SK-N-SH treated with all-trans-retinoic acid at 6 μM for 48 hours (cell line): ENCODE measurements around the gene CREBBP.

Source experiments
- ATAC-seq: fragments of 200-7000 bp; cut with Tn5 transposase; 3 replicates; pipeline ENCODE4 v1.9.1; 2020; ENCODE audit warnings: mild to moderate bottlenecking, moderate library complexity
- ARNTL ChIP-seq: fragments of 450-650 bp; formaldehyde crosslinking; IDR thresholded peaks from 2 replicates; pipeline ENCODE4 v1.5.0; 2020; ENCODE audit warnings: low read depth, mild to moderate bottlenecking, moderate library complexity, borderline replicate concordance
- BACH2 ChIP-seq: fragments of 250-450 bp; sonication (Bioruptor Pico); IDR thresholded peaks from 2 replicates; pipeline ENCODE4 v1.9.0; 2021; ENCODE audit warnings: mild to moderate bottlenecking, borderline replicate concordance
- CREB5 ChIP-seq: fragments of 250-450 bp; sonication (Bioruptor Pico); IDR thresholded peaks from 2 replicates; pipeline ENCODE4 v1.5.1; 2020; ENCODE audit warnings: low read depth, mild to moderate bottlenecking, moderate library complexity
- CSDC2 ChIP-seq: fragments of 250-450 bp; sonication (Bioruptor Pico); IDR thresholded peaks from 2 replicates; pipeline ENCODE4 v1.5.0; 2020; ENCODE audit warnings: mild to moderate bottlenecking, moderate library complexity
- CSRNP3 ChIP-seq: fragments of 250-450 bp; sonication (Bioruptor Pico); IDR thresholded peaks from 2 replicates; pipeline ENCODE4 v1.5.1; 2021; ENCODE audit warnings: mild to moderate bottlenecking, moderate library complexity
- ESRRG ChIP-seq: fragments of 250-450 bp; sonication (Bioruptor Pico); IDR thresholded peaks from 2 replicates; pipeline ENCODE4 v1.6.1; 2021; ENCODE audit warnings: mild to moderate bottlenecking
- GLIS3 ChIP-seq: fragments of 250-450 bp; sonication (Bioruptor Pico); IDR thresholded peaks from 2 replicates; pipeline ENCODE4 v1.5.0; 2020; ENCODE audit warnings: mild to moderate bottlenecking, moderate library complexity
- ISL1 ChIP-seq: fragments of 250-450 bp; sonication (Bioruptor Pico); IDR thresholded peaks from 2 replicates; pipeline ENCODE4 v2.1.2; 2022; ENCODE audit warnings: mild to moderate bottlenecking, moderate library complexity
- OSR1 ChIP-seq: fragments of 250-450 bp; sonication (Bioruptor Pico); IDR thresholded peaks from 2 replicates; pipeline ENCODE4 v1.8.0; 2022; ENCODE audit warnings: moderate library complexity, mild to moderate bottlenecking, inconsistent platforms
- PPARA ChIP-seq: fragments of 250-450 bp; sonication (Bioruptor Pico); IDR thresholded peaks from 2 replicates; pipeline ENCODE4 v1.5.0; 2020; ENCODE audit warnings: mild to moderate bottlenecking, borderline replicate concordance
- RARB ChIP-seq: fragments of 250-450 bp; sonication (Bioruptor Pico); IDR thresholded peaks from 2 replicates; pipeline ENCODE4 v1.8.0; 2021; ENCODE audit warnings: mild to moderate bottlenecking, moderate library complexity
- SNAI2 ChIP-seq: fragments of 250-450 bp; sonication (Bioruptor Pico); IDR thresholded peaks from 2 replicates; pipeline ENCODE4 v1.5.0; 2020; ENCODE audit warnings: mild to moderate bottlenecking, moderate library complexity
- TCF4 ChIP-seq: fragments of 250-450 bp; sonication (Bioruptor Pico); IDR thresholded peaks from 2 replicates; pipeline ENCODE4 v1.8.0; 2021; ENCODE audit warnings: mild to moderate bottlenecking, moderate library complexity, borderline replicate concordance
- TOX ChIP-seq: fragments of 250-450 bp; sonication (Bioruptor Pico); IDR thresholded peaks from 2 replicates; pipeline ENCODE4 v1.8.0; 2021; ENCODE audit warnings: mild to moderate bottlenecking, moderate library complexity, borderline replicate concordance
- TSHZ2 ChIP-seq: fragments of 250-450 bp; sonication (Bioruptor Pico); IDR thresholded peaks from 2 replicates; pipeline ENCODE4 v1.5.0; 2020; ENCODE audit warnings: mild to moderate bottlenecking, moderate library complexity
- ZC3H10 ChIP-seq: fragments of 250-450 bp; sonication (Bioruptor Pico); IDR thresholded peaks from 2 replicates; pipeline ENCODE4 v1.5.1; 2021; ENCODE audit warnings: mild to moderate bottlenecking, moderate library complexity
- ZFP3 ChIP-seq: fragments of 250-450 bp; sonication (Bioruptor Pico); IDR thresholded peaks from 2 replicates; pipeline ENCODE4 v1.5.0; 2020; ENCODE audit warnings: mild to moderate bottlenecking, moderate library complexity
- ZFP30 ChIP-seq: fragments of 450-650 bp; formaldehyde crosslinking; IDR thresholded peaks from 2 replicates; pipeline ENCODE4 v1.5.0; 2022; ENCODE audit warnings: mild to moderate bottlenecking, moderate library complexity
- ZNF565 ChIP-seq: fragments of 450-650 bp; formaldehyde crosslinking; conservative IDR thresholded peaks from 2 replicates; pipeline ENCODE4 v1.5.0; 2020; ENCODE audit warnings: low read depth, mild to moderate bottlenecking, moderate library complexity
- ZNF70 ChIP-seq: fragments of 450-650 bp; formaldehyde crosslinking; IDR thresholded peaks from 2 replicates; pipeline ENCODE4 v1.5.0; 2020; ENCODE audit warnings: mild to moderate bottlenecking, moderate library complexity
- ZNF8 ChIP-seq: fragments of 450-650 bp; formaldehyde crosslinking; IDR thresholded peaks from 2 replicates; pipeline ENCODE4 v1.5.0; 2020; ENCODE audit warnings: mild to moderate bottlenecking, moderate library complexity
- TF ChIP-seq, protein P1 (sequence below): fragments of 250-450 bp; sonication (Bioruptor Pico); IDR thresholded peaks from 2 replicates; pipeline ENCODE4 v1.8.0; 2020; ENCODE audit warnings: mild to moderate bottlenecking, moderate library complexity, borderline replicate concordance

The CREBBP gene

GRCh38 chr16:3797473-3797872, 83.0 kb downstream of the CREBBP start:
- TF ChIP-seq ARNTL (CRISPR knock-in tag) = no peak
- TF ChIP-seq, all 23 proteins: peak for 0
- ATAC-seq = no peak

DNA sequence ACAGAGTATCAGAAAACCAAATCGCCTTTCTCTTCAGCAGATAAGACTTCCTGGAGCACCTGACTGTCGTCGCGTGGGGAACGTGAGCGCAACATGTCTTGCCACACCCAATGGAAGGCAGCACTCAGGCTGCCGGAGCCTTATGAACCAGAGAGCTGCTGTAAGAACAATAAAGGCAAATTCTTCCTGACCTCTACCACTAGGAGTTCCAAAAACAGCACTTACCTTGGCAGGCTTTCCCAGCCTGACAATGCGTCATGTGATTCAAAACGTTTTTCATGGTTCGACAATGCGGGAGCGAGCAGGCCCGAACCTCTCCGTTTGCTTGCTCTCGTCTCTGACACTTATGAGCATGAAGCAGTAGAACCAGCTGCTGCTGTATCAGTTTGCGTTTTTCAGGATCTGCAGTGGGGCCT, 87.3 kb downstream of the CREBBP start:
- ATAC-seq = no peak
- no peak for TF ChIP-seq ZFP30
- TF ChIP-seq, all 23 proteins: peak for 0

DNA sequence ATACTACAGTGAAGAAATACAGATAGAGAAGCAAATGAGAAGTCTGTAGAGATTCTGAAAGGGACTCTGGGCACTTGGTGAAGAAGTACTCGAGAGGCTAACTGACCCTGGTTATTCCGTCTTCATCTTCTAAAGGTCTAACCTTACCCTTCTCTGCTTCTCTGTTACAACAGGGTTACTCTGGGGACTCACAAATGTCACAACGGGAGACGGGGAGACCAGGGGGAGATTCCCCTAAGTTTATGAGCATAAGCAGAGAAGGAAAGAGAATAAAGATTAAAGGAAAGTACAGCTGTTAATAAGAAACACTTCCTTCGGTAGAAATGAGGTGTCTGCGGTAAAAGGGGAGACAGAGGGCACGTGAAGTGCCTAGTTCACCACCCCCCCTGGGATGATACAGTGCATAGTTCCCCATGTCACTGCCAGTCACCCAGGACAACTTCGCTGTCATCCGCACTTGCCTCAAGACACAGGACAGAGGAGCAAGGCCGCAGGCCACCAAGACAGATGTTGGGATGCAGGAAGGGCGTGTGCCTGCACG, 88.0 kb downstream of the CREBBP start:
- no peak for ATAC-seq
- TF ChIP-seq SNAI2 (CRISPR knock-in tag) = no peak
- no peak for TF ChIP-seq CREB5 (CRISPR knock-in tag)

DNA sequence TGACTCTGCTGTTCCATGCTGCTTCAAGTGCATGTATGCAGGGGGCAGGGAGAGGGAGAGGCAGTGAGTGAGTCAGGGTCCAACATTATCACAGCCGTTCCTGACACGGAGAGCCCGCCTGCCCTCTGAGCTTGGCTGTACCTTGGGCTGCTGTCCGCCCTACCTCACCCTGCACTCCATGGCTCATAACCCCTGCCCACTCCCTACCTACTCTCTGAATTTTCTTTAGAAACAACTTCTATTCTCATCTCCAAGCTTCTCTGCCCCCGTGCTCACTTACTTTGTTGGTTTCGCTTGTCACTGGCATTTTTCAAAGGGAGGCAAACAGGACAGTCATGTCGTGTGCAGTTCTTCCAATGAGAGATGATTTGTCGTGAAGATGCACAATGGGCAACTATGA, 88.8 kb downstream of the CREBBP start:
- no peak for TF ChIP-seq OSR1 (CRISPR knock-in tag)
- no peak for TF ChIP-seq BACH2 (CRISPR knock-in tag)
- TF ChIP-seq CSDC2 = no peak
- no peak for TF ChIP-seq RARB
- TF ChIP-seq, protein P1, sequence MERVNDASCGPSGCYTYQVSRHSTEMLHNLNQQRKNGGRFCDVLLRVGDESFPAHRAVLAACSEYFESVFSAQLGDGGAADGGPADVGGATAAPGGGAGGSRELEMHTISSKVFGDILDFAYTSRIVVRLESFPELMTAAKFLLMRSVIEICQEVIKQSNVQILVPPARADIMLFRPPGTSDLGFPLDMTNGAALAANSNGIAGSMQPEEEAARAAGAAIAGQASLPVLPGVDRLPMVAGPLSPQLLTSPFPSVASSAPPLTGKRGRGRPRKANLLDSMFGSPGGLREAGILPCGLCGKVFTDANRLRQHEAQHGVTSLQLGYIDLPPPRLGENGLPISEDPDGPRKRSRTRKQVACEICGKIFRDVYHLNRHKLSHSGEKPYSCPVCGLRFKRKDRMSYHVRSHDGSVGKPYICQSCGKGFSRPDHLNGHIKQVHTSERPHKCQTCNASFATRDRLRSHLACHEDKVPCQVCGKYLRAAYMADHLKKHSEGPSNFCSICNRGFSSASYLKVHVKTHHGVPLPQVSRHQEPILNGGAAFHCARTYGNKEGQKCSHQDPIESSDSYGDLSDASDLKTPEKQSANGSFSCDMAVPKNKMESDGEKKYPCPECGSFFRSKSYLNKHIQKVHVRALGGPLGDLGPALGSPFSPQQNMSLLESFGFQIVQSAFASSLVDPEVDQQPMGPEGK = no peak
- TF ChIP-seq CSRNP3 (CRISPR knock-in tag) = no peak
- TF ChIP-seq ZC3H10 (CRISPR knock-in tag) = no peak
- no peak for TF ChIP-seq TCF4 (CRISPR knock-in tag)
- no peak for TF ChIP-seq TOX (CRISPR knock-in tag)
- ATAC-seq = no peak

- ATAC-seq = no peak
- TF ChIP-seq BACH2 (CRISPR knock-in tag) (no peak), RARB (no peak), TCF4 (CRISPR knock-in tag) (no peak), CREB5 (CRISPR knock-in tag) (no peak), ZFP3 (CRISPR knock-in tag) (no peak), OSR1 (CRISPR knock-in tag) (no peak), GLIS3 (CRISPR knock-in tag) (no peak), ESRRG (CRISPR knock-in tag) (no peak), ZC3H10 (CRISPR knock-in tag) (no peak), ZNF70 (CRISPR knock-in tag) (no peak), ZNF8 (CRISPR knock-in tag) (no peak), SNAI2 (CRISPR knock-in tag) (no peak), PPARA (CRISPR knock-in tag) (no peak), CSRNP3 (CRISPR knock-in tag) (no peak), TSHZ2 (CRISPR knock-in tag) (no peak), ISL1 (CRISPR knock-in tag) (no peak), ZNF565 (no peak), TOX (CRISPR knock-in tag) (no peak)
- TF ChIP-seq, protein P1 = no peak
These were observed 91.0 kb downstream of the CREBBP start for GRCh38 chr16:3789375-3790099.
